CD8-positive, alpha-beta memory T cell (primary cell): Measurements from ENCODE around the gene UNC13A. TPM values are rescaled to one million over a fixed set of nuclear protein-coding genes. Genes with fewer than 3 reads are reported as not detected.
"Not testable (repeated sequence)": the region's sequence is repeated elsewhere in the genome, so short reads cannot be mapped to it uniquely, and the experiment has no call there.

Experiments used
- CTCF ChIA-PET: fragments of 350-600 bp; sonication (Branson Sonifier 250); formaldehyde crosslinking; loops from one replicate; lab custom pipeline; 2021; ENCODE audit warnings: antibody characterized with exemption; lab: Charles Lee
- POLR2A ChIA-PET: fragments of 350-600 bp; sonication (Branson Sonifier 250); formaldehyde crosslinking; loops from one replicate; lab custom pipeline; 2021; ENCODE audit warnings: antibody characterized with exemption; lab: Charles Lee
- DNase-seq, 5 donors: peaks; one replicate each; pipeline versions ENCODE4 v3.0.0 to v3.0.0-alpha.2; 2020 to 2022; ENCODE audit warnings: mixed read lengths in 1 of 5
- H3K27ac ChIP-seq: one replicate; pipeline ENCODE4 v1.7.0; 2013; ENCODE audit warnings: low read depth, mild to moderate bottlenecking, low read length, moderate library complexity
- H3K27me3 ChIP-seq: 2 replicates; pipeline ENCODE4 v1.7.0; 2013; ENCODE audit warnings: low read length, mild to moderate bottlenecking; ENCODE audit not compliant: insufficient read depth, poor library complexity, severe bottlenecking
- H3K36me3 ChIP-seq: 2 replicates; pipeline ENCODE4 v1.7.0; 2013; ENCODE audit warnings: mild to moderate bottlenecking, low read length, moderate library complexity; ENCODE audit not compliant: insufficient read depth
- H3K4me1 ChIP-seq: 2 replicates; pipeline ENCODE4 v1.7.0; 2013; ENCODE audit warnings: mild to moderate bottlenecking, low read length, moderate library complexity; ENCODE audit not compliant: insufficient read depth
- H3K4me3 ChIP-seq: 2 replicates; pipeline ENCODE4 v1.7.0; 2013; ENCODE audit warnings: mild to moderate bottlenecking, low read length
- H3K9me3 ChIP-seq: 2 replicates; pipeline ENCODE4 v1.7.0; 2013; ENCODE audit warnings: mild to moderate bottlenecking, low read length
- H3K27ac Mint-ChIP-seq, 8 donors: one replicate each; pipeline ENCODE4 v1.8.0; 2020 to 2021; ENCODE audit warnings: mixed read lengths in 8 of 8, mild to moderate bottlenecking in 6 of 8, inconsistent platforms in 3 of 8, moderate library complexity in 3 of 8
- H3K27me3 Mint-ChIP-seq, 2 donors: one replicate each; pipeline ENCODE4 v1.8.0; 2020 to 2021; ENCODE audit warnings: mixed read lengths in 2 of 2, mild to moderate bottlenecking in 1 of 2, moderate library complexity in 1 of 2
- H3K36me3 Mint-ChIP-seq, 3 donors: one replicate each; pipeline ENCODE4 v1.8.0; 2020 to 2021; ENCODE audit warnings: mixed read lengths in 3 of 3, inconsistent platforms in 1 of 3, mild to moderate bottlenecking in 1 of 3
- H3K4me1 Mint-ChIP-seq, 3 donors: one replicate each; pipeline ENCODE4 v1.8.0; 2020 to 2021; ENCODE audit warnings: mixed read lengths in 3 of 3, inconsistent platforms in 1 of 3, mild to moderate bottlenecking in 1 of 3
- H3K4me3 Mint-ChIP-seq, 7 donors: one replicate each; pipeline ENCODE4 v1.8.0; 2020 to 2021; ENCODE audit warnings: mixed read lengths in 7 of 7, mild to moderate bottlenecking in 6 of 7, moderate library complexity in 4 of 7, inconsistent platforms in 2 of 7
- H3K9me3 Mint-ChIP-seq, 5 donors: one replicate each; pipeline ENCODE4 v1.8.0; 2020 to 2022; ENCODE audit warnings: mixed read lengths in 5 of 5, mild to moderate bottlenecking in 3 of 5, moderate library complexity in 2 of 5, inconsistent platforms in 1 of 5
- polyA plus RNA-seq: library from polyadenylated mRNA; unstranded; fragments of 300-500 nt; fragmentation: Illumina TruSeq; gene quantifications from one replicate; pipeline ENCODE4 v1.2.3, GENCODE V29; 2021
- total RNA-seq, 2 experiments: library from RNA; stranded (reverse); gene quantifications; one replicate each; pipeline ENCODE4 v1.2.3, GENCODE V29; 2021

UNC13A gene
- total and polyA plus RNA-seq, 3 experiments from 2014 or later, result not detected

- no peaks in the 10 kb centered on the region for H3K9me3 Mint-ChIP-seq
- peaks cover 0 to 19% (median 3%) of the 10 kb centered on the region in 3 donors for H3K36me3 Mint-ChIP-seq
- no peaks in the 10 kb centered on the region for H3K27me3 Mint-ChIP-seq
- Histone ChIP-seq H3K9me3 (no peaks in the 10 kb centered on the region), H3K27ac (peak within 1 kb of the TSS; percentile 65), H3K36me3 (peaks cover 9% of the 10 kb centered on the region), H3K27me3 (no peaks in the 10 kb centered on the region), H3K4me3 (peak within 1 kb of the TSS; percentile 79), H3K4me1 (peaks cover 20% of the 10 kb centered on the region)
- H3K27ac Mint-ChIP-seq, result peak within 1 kb of the TSS; percentile 32 to 90 (median 70)
- DNase-seq, result peak; percentile 93 to 98 (median 96)
- peak within 1 kb of the TSS; percentile 82 to 91 (median 82) for H3K4me3 Mint-ChIP-seq
- CTCF ChIA-PET, result interaction anchor here (2.0 kb wide), 1 partner anchor 18 kb away, joined by 6 read pairs; no protein-coding TSS in a partner anchor
- H3K4me1 Mint-ChIP-seq, result peaks cover 14 to 27% (median 18%) of the 10 kb centered on the region in 3 donors
- POLR2A ChIA-PET, result no interaction called here
Observed at GRCh38 chr19:17555480-17555928, 132.7 kb downstream of the UNC13A start, which contains the start of gene COLGALT1. Gene COLGALT1 (plus strand): TSS chr19:17555649. CDS start chr19:17555714, 65 bp downstream.

DNA sequence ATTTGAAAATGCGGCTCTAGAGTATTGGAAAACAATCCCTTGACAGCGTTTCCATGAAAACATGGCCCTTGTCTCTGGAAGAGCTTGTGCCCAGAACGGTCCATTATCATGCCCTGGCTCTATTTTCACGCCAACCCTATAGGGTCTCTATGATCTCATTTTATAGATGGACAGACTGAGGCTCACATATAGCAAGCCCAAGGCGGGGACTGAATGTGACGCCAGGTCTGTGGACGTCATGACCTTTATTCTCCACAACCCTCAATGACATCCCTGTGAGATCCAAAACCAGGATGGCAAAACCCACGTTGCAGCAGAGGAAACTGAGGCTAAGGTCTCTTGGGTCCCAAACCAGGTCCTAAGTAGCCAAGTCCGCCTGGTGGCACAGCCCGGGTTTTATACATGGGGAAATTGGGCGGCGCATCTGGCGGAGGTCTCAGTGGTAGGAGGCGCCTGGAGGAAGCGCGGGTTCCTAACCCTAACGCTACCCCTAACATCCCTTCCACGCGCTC, 133.1 kb downstream of the UNC13A start:
- Histone ChIP-seq H3K27me3 (no peaks in the 10 kb centered on the region), H3K4me3 (peak overlapping the region; percentile 79), H3K4me1 (peaks cover 20% of the 10 kb centered on the region), H3K27ac (peak overlapping the region; percentile 43), H3K36me3 (peaks cover 5% of the 10 kb centered on the region), H3K9me3 (no peaks in the 10 kb centered on the region)
- no peak for DNase-seq
- no peaks in the 10 kb centered on the region for H3K27me3 Mint-ChIP-seq
- POLR2A ChIA-PET, result no interaction called here
- H3K36me3 Mint-ChIP-seq, result peaks cover 0 to 14% (median 0%) of the 10 kb centered on the region in 3 donors
- peaks cover 14 to 23% (median 14%) of the 10 kb centered on the region in 3 donors for H3K4me1 Mint-ChIP-seq
- H3K27ac Mint-ChIP-seq, result peak overlapping the region; percentile 32 to 90 (median 70)
- CTCF ChIA-PET, result no interaction called here
- no peaks in the 10 kb centered on the region for H3K9me3 Mint-ChIP-seq
- H3K4me3 Mint-ChIP-seq, result peak overlapping the region; percentile 82 to 86 (median 82)

DNA sequence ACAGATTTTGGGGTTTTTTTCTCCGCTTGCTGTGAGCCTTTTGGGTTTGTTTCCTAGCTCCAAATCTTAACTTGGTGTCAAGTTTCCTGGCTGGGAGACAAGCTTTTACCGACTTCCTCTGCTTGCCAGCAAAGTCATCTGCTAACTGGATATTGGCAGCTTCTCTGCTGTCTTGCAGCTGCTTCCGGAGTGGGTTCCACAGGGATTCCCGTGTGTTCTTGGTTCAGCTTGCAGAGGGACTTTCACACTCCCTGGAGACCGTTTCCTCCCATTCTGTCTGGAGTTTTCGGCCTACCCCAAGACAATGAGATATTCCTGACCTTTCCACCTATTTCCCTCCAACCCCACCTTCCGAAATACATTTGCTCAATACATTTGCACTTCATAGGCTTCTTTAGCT, 134.9 kb downstream of the UNC13A start:
- DNase-seq, result no peak
- POLR2A ChIA-PET, result no interaction called here
- Mint-ChIP-seq H3K27ac (peak overlapping the region in 1 of 8 donors; percentile 60), H3K9me3 (no peaks in the 10 kb centered on the region), H3K27me3 (no peaks in the 10 kb centered on the region), H3K4me1 (peaks cover 13 to 17% (median 14%) of the 10 kb centered on the region in 3 donors), H3K4me3 (peak overlapping the region in 1 of 7 donors; percentile 66), H3K36me3 (peaks cover 0 to 2% (median 0%) of the 10 kb centered on the region in 3 donors)
- CTCF ChIA-PET, result interaction anchor here (1.4 kb wide), 1 partner anchor 57 kb away, joined by 4 read pairs; no protein-coding TSS in a partner anchor
- H3K27me3 ChIP-seq, result no peaks in the 10 kb centered on the region
- peaks cover 20% of the 10 kb centered on the region for H3K4me1 ChIP-seq
- no peak overlapping the region for H3K4me3 ChIP-seq
- no peaks in the 10 kb centered on the region for H3K9me3 ChIP-seq
- no peaks in the 10 kb centered on the region for H3K36me3 ChIP-seq
- H3K27ac ChIP-seq, result peak overlapping the region; percentile 51

- POLR2A ChIA-PET, H3K36me3 Mint-ChIP-seq: not testable (repeated sequence)
Observed at GRCh38 chr19:17552735-17553134, 135.4 kb downstream of the UNC13A start.

More at GRCh38 chr19:17552735-17553134, 135.4 kb downstream of the UNC13A start:
- H3K4me3 ChIP-seq, DNase-seq, H3K4me3 Mint-ChIP-seq, H3K36me3 ChIP-seq, H3K27ac Mint-ChIP-seq, H3K27ac ChIP-seq, H3K9me3 ChIP-seq, H3K27me3 Mint-ChIP-seq, H3K9me3 Mint-ChIP-seq, H3K27me3 ChIP-seq: not testable (repeated sequence)
- peaks cover 20% of the 10 kb centered on the region for H3K4me1 ChIP-seq
- CTCF ChIA-PET, result interaction anchor here (0.8 to 1.4 kb wide), 2 partner anchors 13 to 57 kb away, joined by 3 to 4 read pairs; no protein-coding TSS in a partner anchor
- H3K4me1 Mint-ChIP-seq, result peaks cover 13 to 17% (median 14%) of the 10 kb centered on the region in 3 donors

Other genes starting within 250 kb of the UNC13A start
- not detected for gene TMEM221, start 239.7 kb downstream of the UNC13A start, total RNA-seq
- not detected for gene TMEM221, start 239.7 kb downstream of the UNC13A start, polyA plus RNA-seq
- not detected for gene NXNL1, start 227.4 kb downstream of the UNC13A start, total RNA-seq
- gene NXNL1, start 227.4 kb downstream of the UNC13A start, polyA plus RNA-seq, result not detected
- 1 to 10 TPM; 2.0 to 3.7 TPM for gene SLC27A1, start 217.8 kb downstream of the UNC13A start, total RNA-seq
- gene SLC27A1, start 217.8 kb downstream of the UNC13A start, polyA plus RNA-seq, result 6.6 TPM
- gene PGLS, start 176.7 kb downstream of the UNC13A start, total RNA-seq, result 10 to 100 TPM; 56.6 to 71.1 TPM
- 78.4 TPM for gene PGLS, start 176.7 kb downstream of the UNC13A start, polyA plus RNA-seq
- gene COLGALT1, start 132.7 kb downstream of the UNC13A start, total RNA-seq, result 100 to 1,000 TPM in 1 of 2 experiments, 10 to 100 TPM in 1; 94.8 to 104 TPM
- 25.3 TPM for gene COLGALT1, start 132.7 kb downstream of the UNC13A start, polyA plus RNA-seq
- 10 to 100 TPM; 66.1 to 72.3 TPM for gene MAP1S, start 31.1 kb upstream of the UNC13A start, total RNA-seq
- 43.0 TPM for gene MAP1S, start 31.1 kb upstream of the UNC13A start, polyA plus RNA-seq
- gene FCHO1, start 63.1 kb upstream of the UNC13A start, total RNA-seq, result 10 to 100 TPM; 37.7 to 38.7 TPM
- gene FCHO1, start 63.1 kb upstream of the UNC13A start, polyA plus RNA-seq, result 23.0 TPM
- gene B3GNT3, start 106.8 kb upstream of the UNC13A start, total RNA-seq, result not detected
- gene B3GNT3, start 106.8 kb upstream of the UNC13A start, polyA plus RNA-seq, result not detected
- gene INSL3, start 133.2 kb upstream of the UNC13A start, total RNA-seq, result 1 to 10 TPM; 1.8 to 2.9 TPM
- gene INSL3, start 133.2 kb upstream of the UNC13A start, polyA plus RNA-seq, result 2.6 TPM
- gene JAK3, start 159.6 kb upstream of the UNC13A start, total RNA-seq, result 100 to 1,000 TPM; 119 to 125 TPM
- gene JAK3, start 159.6 kb upstream of the UNC13A start, polyA plus RNA-seq, result 84.0 TPM
- gene RPL18A, start 171.6 kb upstream of the UNC13A start, total RNA-seq, result 1,000 to 10,000 TPM; 3,114 to 3,151 TPM
- gene RPL18A, start 171.6 kb upstream of the UNC13A start, polyA plus RNA-seq, result 3,296 TPM
- gene SLC5A5, start 183.6 kb upstream of the UNC13A start, total RNA-seq, result 1 to 10 TPM; 1.2 to 1.7 TPM
- gene SLC5A5, start 183.6 kb upstream of the UNC13A start, polyA plus RNA-seq, result 0.33 TPM
- gene CCDC124, start 244.7 kb upstream of the UNC13A start, total RNA-seq, result 100 to 1,000 TPM; 184 to 195 TPM
- gene CCDC124, start 244.7 kb upstream of the UNC13A start, polyA plus RNA-seq, result 65.7 TPM